IMR-90 (cell line): ENCODE results near the gene TRIM44. TPM values are rescaled to one million over a fixed set of nuclear protein-coding genes. Genes with fewer than 3 reads are reported as not detected.

Experiments
- ATAC-seq: fragments of 200-7000 bp; cut with Tn5 transposase; 2 replicates; pipeline ENCODE4 v1.9.1; 2020; ENCODE audit warnings: low read depth, mild to moderate bottlenecking, moderate library complexity
- BruUV-seq: library from RNA; stranded (reverse); fragments of 400-500 nt; replicated peaks from 2 replicates; lab custom pipeline; 2021; lab: Mats Ljungman, UMichigan
- CTCF ChIA-PET: fragments of 300-600 bp; formaldehyde crosslinking; extraction: SDS; loops from one replicate; lab custom pipeline; 2021; ENCODE audit warnings: antibody characterized with exemption; lab: Yijun Ruan, JAX
- POLR2A ChIA-PET: fragments of 300-600 bp; sonication (Branson Sonifier 250); formaldehyde crosslinking; loops from one replicate; lab custom pipeline; 2022; ENCODE audit warnings: antibody characterized with exemption; ENCODE audit not compliant: unreplicated experiment; lab: Charles Lee
- DNase-seq: peaks from one replicate; pipeline ENCODE4 v3.0.0; 2013
- H2AFZ ChIP-seq: replicated peaks from 2 replicates; pipeline ENCODE3; 2013; ENCODE audit warnings: low read length, mild to moderate bottlenecking; ENCODE audit not compliant: poor library complexity
- H2AK5ac ChIP-seq: 2 replicates; pipeline ENCODE4 v1.6.1; 2013; ENCODE audit warnings: low read depth, low read length, inconsistent platforms
- H2AK9ac ChIP-seq: replicated peaks from 2 replicates; pipeline ENCODE3; 2013; ENCODE audit warnings: mild to moderate bottlenecking, low read depth, low read length, moderate library complexity; ENCODE audit not compliant: poor library complexity
- H2BK120ac ChIP-seq: 2 replicates; pipeline ENCODE4 v1.6.1; 2013; ENCODE audit warnings: low read depth, low read length, inconsistent platforms
- H2BK15ac ChIP-seq: 3 replicates; pipeline ENCODE4 v1.6.1; 2013; ENCODE audit warnings: low read depth, low read length, inconsistent platforms
- H2BK20ac ChIP-seq: 2 replicates; pipeline ENCODE4 v1.6.1; 2013; ENCODE audit warnings: low read depth, mild to moderate bottlenecking, inconsistent platforms, low read length, moderate library complexity
- H2BK5ac ChIP-seq: 2 replicates; pipeline ENCODE4 v1.6.1; 2013; ENCODE audit warnings: mild to moderate bottlenecking, low read depth, low read length, inconsistent platforms; ENCODE audit not compliant: poor library complexity, severe bottlenecking
- H3K14ac ChIP-seq: replicated peaks from 2 replicates; pipeline ENCODE4 v1.6.1; 2013; ENCODE audit warnings: low read depth, low read length, inconsistent platforms
- H3K18ac ChIP-seq: 2 replicates; pipeline ENCODE4 v1.6.1; 2013; ENCODE audit warnings: low read depth, low read length, control low read depth
- H3K23ac ChIP-seq: 2 replicates; pipeline ENCODE4 v1.6.1; 2013; ENCODE audit warnings: low read depth, low read length, inconsistent platforms
- H3K27ac ChIP-seq: 2 replicates; pipeline ENCODE4 v1.5.1; 2013; ENCODE audit warnings: mild to moderate bottlenecking, control low read depth, low read length; ENCODE audit not compliant: insufficient read depth
- H3K27me3 ChIP-seq: 2 replicates; pipeline ENCODE4 v1.6.1; 2013; ENCODE audit warnings: low read length; ENCODE audit not compliant: control insufficient read depth, insufficient read depth
- H3K36me3 ChIP-seq: 2 replicates; pipeline ENCODE4 v1.6.1; 2013; ENCODE audit warnings: low read length, mixed read lengths; ENCODE audit not compliant: control insufficient read depth, insufficient read depth
- H3K4ac ChIP-seq: 2 replicates; pipeline ENCODE4 v1.6.1; 2013; ENCODE audit warnings: low read depth, low read length, inconsistent platforms
- H3K4me1 ChIP-seq: 2 replicates; pipeline ENCODE4 v1.6.1; 2013; ENCODE audit warnings: low read length, mixed read lengths; ENCODE audit not compliant: control insufficient read depth, insufficient read depth
- H3K4me2 ChIP-seq: 2 replicates; pipeline ENCODE4 v1.6.1; 2013; ENCODE audit warnings: low read depth, mild to moderate bottlenecking, control low read depth, low read length, moderate library complexity
- H3K4me3 ChIP-seq: 2 replicates; pipeline ENCODE4 v1.5.1; 2013; ENCODE audit warnings: low read depth, mild to moderate bottlenecking, control low read depth, low read length, moderate library complexity; ENCODE audit not compliant: insufficient read depth
- H3K56ac ChIP-seq: 2 replicates; pipeline ENCODE4 v1.6.1; 2013; ENCODE audit warnings: low read length, inconsistent platforms; ENCODE audit not compliant: insufficient read depth; ENCODE audit errors: extremely low read depth
- H3K79me1 ChIP-seq, 2 experiments: 2 replicates each; pipeline ENCODE4 v1.6.1; 2013; ENCODE audit warnings: low read length in 2 of 2, inconsistent platforms in 1 of 2, low read depth in 1 of 2
- H3K9ac ChIP-seq: 2 replicates; pipeline ENCODE4 v1.6.1; 2013; ENCODE audit warnings: low read depth, low read length, control low read depth
- H3K9me1 ChIP-seq: 2 replicates; pipeline ENCODE4 v1.6.1; 2013; ENCODE audit warnings: low read length, inconsistent platforms; ENCODE audit not compliant: insufficient read depth
- H3K9me3 ChIP-seq: 2 replicates; pipeline ENCODE4 v1.6.1; 2013; ENCODE audit warnings: low read length; ENCODE audit not compliant: control insufficient read depth, insufficient read depth
- H4K20me1 ChIP-seq: 2 replicates; pipeline ENCODE4 v1.6.1; 2013; ENCODE audit warnings: low read length, inconsistent platforms; ENCODE audit not compliant: insufficient read depth
- H4K5ac ChIP-seq: 2 replicates; pipeline ENCODE4 v1.6.1; 2013; ENCODE audit warnings: mild to moderate bottlenecking, low read depth, low read length, control low read depth
- H4K8ac ChIP-seq, 2 experiments: 2 replicates each; pipeline ENCODE4 v1.6.1; 2013; ENCODE audit warnings: low read depth in 2 of 2, low read length in 2 of 2, control low read depth in 1 of 2, inconsistent platforms in 1 of 2
- H4K91ac ChIP-seq: 2 replicates; pipeline ENCODE4 v1.6.1; 2013; ENCODE audit warnings: low read depth, low read length, inconsistent platforms; ENCODE audit not compliant: insufficient read depth
- CEBPB ChIP-seq: IDR thresholded peaks from 2 replicates; pipeline ENCODE4 v1.6.1; 2012; ENCODE audit warnings: low read depth, low read length, improper control_type of control experiment
- CHD1 ChIP-seq: IDR thresholded peaks from 2 replicates; pipeline ENCODE4 v1.6.1; 2012; ENCODE audit warnings: low read depth, low read length, improper control_type of control experiment
- CTCF ChIP-seq: conservative IDR thresholded peaks from 2 replicates; pipeline ENCODE4 v1.5.1; 2012; ENCODE audit warnings: mild to moderate bottlenecking, low read depth, low read length, improper control_type of control experiment
- FOS ChIP-seq: fragments of 150-350 bp; IDR thresholded peaks from 2 replicates; pipeline ENCODE4 v1.6.1; 2016; ENCODE audit warnings: low read depth, low read length
- MAZ ChIP-seq: IDR thresholded peaks from 2 replicates; pipeline ENCODE4 v1.6.1; 2012; ENCODE audit warnings: low read depth, mild to moderate bottlenecking, low read length, improper control_type of control experiment, moderate library complexity, borderline replicate concordance
- MXI1 ChIP-seq: IDR thresholded peaks from 2 replicates; pipeline ENCODE4 v1.6.1; 2012; ENCODE audit warnings: low read depth, mild to moderate bottlenecking, low read length, moderate library complexity, borderline replicate concordance
- NFE2L2 ChIP-seq: fragments of 150-350 bp; IDR thresholded peaks from 2 replicates; pipeline ENCODE4 v1.6.1; 2016; ENCODE audit warnings: low read depth, mild to moderate bottlenecking, low read length
- POLR2A ChIP-seq: IDR thresholded peaks from 2 replicates; pipeline ENCODE4 v1.6.1; 2012; ENCODE audit warnings: mild to moderate bottlenecking, low read depth, low read length
- RAD21 ChIP-seq: IDR thresholded peaks from 2 replicates; pipeline ENCODE4 v1.6.1; 2012; ENCODE audit warnings: low read length, improper control_type of control experiment
- RCOR1 ChIP-seq: IDR thresholded peaks from 2 replicates; pipeline ENCODE4 v1.6.1; 2012; ENCODE audit warnings: mild to moderate bottlenecking, low read length, improper control_type of control experiment; ENCODE audit not compliant: insufficient replicate concordance
- RFX5 ChIP-seq: IDR thresholded peaks from 2 replicates; pipeline ENCODE4 v1.8.0; 2012; ENCODE audit warnings: low read depth, mild to moderate bottlenecking, low read length, moderate library complexity
- SMC3 ChIP-seq: fragments of 150-350 bp; IDR thresholded peaks from 2 replicates; pipeline ENCODE4 v1.6.1; 2016; ENCODE audit warnings: low read depth, mild to moderate bottlenecking, antibody characterized with exemption, low read length, moderate library complexity
- USF2 ChIP-seq: fragments of 150-350 bp; IDR thresholded peaks from 2 replicates; pipeline ENCODE4 v1.6.1; 2017; ENCODE audit warnings: mild to moderate bottlenecking, antibody characterized with exemption, low read length, low read depth
- WGBS, 2 experiments: methylation state at CpG; one replicate each; pipeline versions ENCODE4 v1.1.5 to v1.1.7; 2013; ENCODE audit warnings: missing lambda C conversion rate in 2 of 2; ENCODE audit not compliant: insufficient read length in 1 of 2; ENCODE audit errors: extremely low coverage in 2 of 2; 5-methylcytosine and 5-hydroxymethylcytosine counted together
- dilution Hi-C: fragments of 300-500 bp; cut with HindIII; formaldehyde crosslinking; loops from one replicate; pipeline ENCODE4 v1.14.3; 2018; ENCODE audit warnings: low sequenced_read_pairs; ENCODE audit not compliant: unreplicated experiment
- in situ Hi-C: fragments of 300-500 bp; cut with MboI; formaldehyde crosslinking; loops from 3 replicates; pipeline ENCODE4 v1.14.3; 2019; ENCODE audit warnings: low sequenced_read_pairs, inconsistent platforms, mixed read lengths
- intact Hi-C: fragments of 100-400 bp; cut with micrococcal nuclease; formaldehyde crosslinking; loops from 2 replicates; pipeline ENCODE4 v1.10.0; 2022
- polyA plus RNA-seq, 3 experiments: library from polyadenylated mRNA; depleted of rRNA; stranded (reverse); fragments of >200 nt; gene quantifications; 2 replicates each; pipeline ENCODE4 v1.2.3, GENCODE V29; 2012; ENCODE audit warnings: low replicate concordance in 1 of 3
- total RNA-seq: library from RNA; depleted of rRNA; stranded (reverse); fragments of >200 nt; gene quantifications from 2 replicates; pipeline ENCODE4 v1.2.3, GENCODE V29; 2012

The TRIM44 gene
- total and polyA plus RNA-seq, 2 of the 4 experiments (the other 2 are of a cell fraction): 50.7 to 104 TPM

DNA sequence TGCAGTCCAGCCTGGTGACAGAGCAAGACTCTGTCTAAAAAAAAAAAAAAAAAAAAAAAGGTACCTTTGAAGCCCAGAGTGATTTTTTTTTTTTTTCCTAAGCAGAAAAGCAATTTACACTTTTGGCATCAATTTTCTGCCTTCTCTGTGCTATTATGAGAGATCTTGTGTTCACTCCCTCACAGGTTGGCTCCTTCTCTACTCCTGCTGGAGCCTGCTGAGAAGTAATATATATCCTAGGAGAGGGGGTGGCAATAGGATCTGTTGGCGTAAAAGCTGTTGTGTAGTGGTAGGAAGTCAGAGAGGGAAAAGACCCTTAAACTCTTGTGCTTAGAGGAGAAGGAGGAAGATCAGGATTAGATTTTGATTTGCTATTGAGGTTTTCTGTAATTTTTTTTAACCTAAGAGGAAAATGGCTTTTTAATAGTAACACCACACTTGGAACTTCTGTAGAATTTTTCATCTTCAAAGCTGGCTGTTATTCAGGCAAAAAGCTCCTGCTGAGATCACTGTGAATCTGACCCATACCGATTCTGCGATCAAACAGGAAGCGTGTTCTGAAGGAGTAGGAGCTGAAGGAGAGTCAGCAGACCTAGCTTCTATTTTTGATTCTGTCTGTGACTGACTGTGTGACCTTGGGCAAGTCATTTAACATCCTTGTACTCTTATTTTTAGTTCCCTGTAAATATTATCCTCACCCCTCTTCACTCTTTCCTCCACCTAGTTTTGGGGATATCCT lies 77.7 kb downstream of the TRIM44 start:
- Histone ChIP-seq H3K4ac (no peak overlapping the region), H2BK15ac (no peak overlapping the region), H4K20me1 (no peaks in the 10 kb centered on the region), H4K5ac (no peak overlapping the region), H4K91ac (no peak overlapping the region), H3K79me1 (peaks cover 19 to 20% of the 10 kb centered on the region in 2 experiments; a peak in 2 of 4 replicates), H3K18ac (no peak overlapping the region), H3K4me1 (no peaks in the 10 kb centered on the region), H2BK5ac (no peak overlapping the region), H3K4me3 (no peak overlapping the region), H3K4me2 (no peak overlapping the region), H3K27me3 (no peaks in the 10 kb centered on the region), H2BK120ac (no peak overlapping the region), H3K36me3 (peaks cover 4% of the 10 kb centered on the region), H2AFZ (no peak overlapping the region), H3K9ac (no peak overlapping the region), H3K56ac (no peak overlapping the region), H2AK9ac (no peak overlapping the region), H3K27ac (no peak overlapping the region), H2AK5ac (no peak overlapping the region), H3K14ac (no peak overlapping the region), H4K8ac (no peak overlapping the region), H3K9me1 (no peaks in the 10 kb centered on the region; the same call in 1 of the 2 replicates), H3K9me3 (no peaks in the 10 kb centered on the region), H2BK20ac (no peak overlapping the region), H3K23ac (no peak overlapping the region)
- BruUV-seq: no TSS peak
- 100% methylated on average over 1 of the region's 4 CpGs; no CpG with 5 or more reads in 1 of the 2 experiments for WGBS, 2 experiments
- no peak for ATAC-seq
- POLR2A ChIA-PET: no interaction called here
- no peak for DNase-seq
- in situ Hi-C loops: no loop called here
- CTCF ChIA-PET: interaction anchor here (0.6 kb wide), 1 partner anchor 361 kb away, joined by 5 read pairs; no protein-coding TSS in a partner anchor
- no peak for TF ChIP-seq MXI1
- TF ChIP-seq POLR2A: no peak
- TF ChIP-seq CTCF: no peak
- no peak for TF ChIP-seq CEBPB
- no peak for TF ChIP-seq RCOR1
- TF ChIP-seq CHD1: no peak
- no peak for TF ChIP-seq SMC3
- no peak for TF ChIP-seq NFE2L2
- no peak for TF ChIP-seq MAZ
- TF ChIP-seq RFX5: no peak
- TF ChIP-seq FOS: no peak
- TF ChIP-seq RAD21: no peak
- no peak for TF ChIP-seq USF2
- intact Hi-C loops: no loop called here
- dilution Hi-C loops: no loop called here
